KMS-11 (cell line): ENCODE data around the gene RASA3.

Experiments used
- H2AFZ ChIP-seq: fragments of 200-600 bp; sonication (generic); 2 replicates; pipeline ENCODE4 v1.6.1; 2016; ENCODE audit warnings: antibody characterized with exemption, mixed run types, low read depth
- H3K27ac ChIP-seq: fragments of 200-600 bp; sonication (generic); 2 replicates; pipeline ENCODE4 v1.6.1; 2016; ENCODE audit warnings: mild to moderate bottlenecking, mixed run types
- H3K27me3 ChIP-seq: fragments of 200-600 bp; sonication (generic); 2 replicates; pipeline ENCODE4 v1.6.1; 2017; ENCODE audit warnings: mild to moderate bottlenecking, low read depth, mixed run types, moderate library complexity; ENCODE audit not compliant: insufficient read depth
- H3K36me3 ChIP-seq: fragments of 200-600 bp; sonication (generic); 2 replicates; pipeline ENCODE4 v1.6.1; 2017; ENCODE audit warnings: mild to moderate bottlenecking, mixed run types; ENCODE audit not compliant: insufficient read depth
- H3K4me1 ChIP-seq: fragments of 200-600 bp; sonication (generic); 2 replicates; pipeline ENCODE4 v1.6.1; 2016; ENCODE audit warnings: mild to moderate bottlenecking, low read depth, mixed run types; ENCODE audit not compliant: poor library complexity, severe bottlenecking
- H3K4me2 ChIP-seq: fragments of 200-600 bp; sonication (generic); 2 replicates; pipeline ENCODE4 v1.7.0; 2016; ENCODE audit warnings: mild to moderate bottlenecking, mixed run types
- H3K4me3 ChIP-seq: fragments of 200-600 bp; sonication (generic); IDR thresholded peaks from 2 replicates; pipeline ENCODE4 v1.6.1; 2017; ENCODE audit warnings: low read depth, low read length, mixed read lengths; ENCODE audit not compliant: insufficient read depth
- H3K79me2 ChIP-seq: fragments of 200-600 bp; sonication (generic); 2 replicates; pipeline ENCODE4 v1.6.1; 2016; ENCODE audit warnings: low read depth, mixed run types; ENCODE audit not compliant: insufficient read depth
- H3K9ac ChIP-seq: fragments of 200-600 bp; sonication (generic); 2 replicates; pipeline ENCODE4 v1.6.1; 2016; ENCODE audit warnings: mild to moderate bottlenecking, mixed run types
- H4K20me1 ChIP-seq: fragments of 200-600 bp; sonication (generic); 2 replicates; pipeline ENCODE4 v1.6.1; 2016; ENCODE audit warnings: mild to moderate bottlenecking, mixed run types; ENCODE audit not compliant: insufficient read depth
- CTCF ChIP-seq: fragments of 200-600 bp; sonication (generic); conservative IDR thresholded peaks from 2 replicates; pipeline ENCODE4 v1.6.1; 2017; ENCODE audit warnings: low read depth, mild to moderate bottlenecking, antibody characterized with exemption, low read length, moderate library complexity, mixed read lengths

RASA3 gene

GRCh38 chr13:114024603-114025404 lies 107.6 kb downstream of the RASA3 start:
- H3K27me3 ChIP-seq, result no peaks in the 10 kb centered on the region
- TF ChIP-seq CTCF, result no peak
- H3K36me3 ChIP-seq, result no peaks in the 10 kb centered on the region
- no peak overlapping the region for H2AFZ ChIP-seq
- H3K4me1 ChIP-seq, result no peaks in the 10 kb centered on the region
- H3K27ac ChIP-seq, result no peak overlapping the region
- H3K79me2 ChIP-seq, result no peaks in the 10 kb centered on the region
- H3K9ac ChIP-seq, result no peak overlapping the region
- no peaks in the 10 kb centered on the region for H4K20me1 ChIP-seq
- no peak overlapping the region for H3K4me3 ChIP-seq
- H3K4me2 ChIP-seq, result no peak overlapping the region

DNA sequence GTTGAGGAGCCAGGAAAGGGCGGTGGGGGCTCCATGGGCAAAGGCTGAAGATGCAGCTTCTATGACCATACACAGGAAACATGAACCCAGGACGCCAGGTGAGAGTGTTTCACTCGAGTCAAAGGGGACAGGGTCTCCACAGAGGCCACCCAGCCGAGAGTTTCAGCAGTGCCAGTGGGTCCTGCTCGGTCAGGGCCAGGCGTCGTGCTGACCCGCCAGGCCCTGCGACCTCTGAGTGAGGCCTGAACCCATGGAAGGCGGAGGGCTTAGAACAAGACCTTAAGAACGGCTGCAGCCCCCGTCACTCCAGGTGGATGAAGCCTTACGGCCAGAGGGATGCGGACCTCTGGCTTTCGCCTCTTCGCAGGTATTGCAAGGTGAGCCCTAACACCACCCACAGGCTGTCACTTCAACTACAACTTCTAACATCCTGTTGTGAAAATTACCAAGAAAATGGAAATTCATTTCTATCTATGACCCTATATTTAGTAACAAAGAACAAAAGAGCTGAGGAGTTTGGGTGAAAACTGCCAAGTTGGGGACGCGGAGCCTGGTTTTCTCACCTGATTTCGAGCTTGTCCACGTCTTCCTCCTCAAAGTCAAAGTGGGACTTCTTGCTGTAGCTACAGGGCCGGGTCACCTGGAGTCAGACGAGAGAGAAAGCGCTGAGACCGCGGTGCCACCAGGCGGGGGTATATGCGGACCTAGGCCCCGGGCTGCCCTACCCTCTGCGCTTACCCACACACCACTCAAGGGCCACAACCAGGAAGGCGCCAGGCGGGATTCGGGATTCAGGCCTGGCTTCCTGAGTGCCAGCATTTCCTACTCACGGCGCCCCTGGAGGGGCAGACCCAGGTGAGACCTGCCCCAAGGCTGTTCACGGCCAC lies 108.5 kb downstream of the RASA3 start:
- Histone ChIP-seq H3K36me3 (no peaks in the 10 kb centered on the region), H3K4me3 (no peak overlapping the region), H3K4me2 (no peak overlapping the region), H2AFZ (no peak overlapping the region), H3K79me2 (no peaks in the 10 kb centered on the region), H3K4me1 (no peaks in the 10 kb centered on the region), H4K20me1 (no peaks in the 10 kb centered on the region), H3K27ac (no peak overlapping the region), H3K9ac (no peak overlapping the region), H3K27me3 (no peaks in the 10 kb centered on the region)
- no peak for TF ChIP-seq CTCF

DNA sequence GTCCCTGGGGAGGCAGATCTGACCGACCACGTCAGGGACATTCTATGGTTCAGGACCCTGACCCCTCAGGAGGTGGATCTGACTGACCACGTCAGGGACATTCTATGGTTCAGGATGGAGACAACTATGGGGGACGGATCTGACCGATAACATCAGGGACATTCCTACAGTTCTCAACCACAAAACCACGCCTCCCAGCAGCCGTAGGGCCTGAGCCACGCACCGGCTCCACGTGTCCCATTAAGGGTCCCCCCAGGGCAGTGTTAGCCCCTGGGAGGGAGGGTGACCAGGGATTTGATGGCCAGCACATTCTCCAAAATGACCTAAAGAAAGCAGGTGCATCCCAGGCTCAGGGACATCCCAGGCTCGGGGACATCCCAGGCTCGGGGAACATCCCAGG lies 109.5 kb downstream of the RASA3 start:
- Histone ChIP-seq H3K9ac (no peak overlapping the region), H3K4me3 (no peak overlapping the region), H3K27me3 (no peaks in the 10 kb centered on the region), H4K20me1 (no peaks in the 10 kb centered on the region), H3K4me2 (no peak overlapping the region), H3K27ac (no peak overlapping the region), H3K4me1 (no peaks in the 10 kb centered on the region), H2AFZ (no peak overlapping the region), H3K36me3 (no peaks in the 10 kb centered on the region), H3K79me2 (no peaks in the 10 kb centered on the region)
- no peak for TF ChIP-seq CTCF

DNA sequence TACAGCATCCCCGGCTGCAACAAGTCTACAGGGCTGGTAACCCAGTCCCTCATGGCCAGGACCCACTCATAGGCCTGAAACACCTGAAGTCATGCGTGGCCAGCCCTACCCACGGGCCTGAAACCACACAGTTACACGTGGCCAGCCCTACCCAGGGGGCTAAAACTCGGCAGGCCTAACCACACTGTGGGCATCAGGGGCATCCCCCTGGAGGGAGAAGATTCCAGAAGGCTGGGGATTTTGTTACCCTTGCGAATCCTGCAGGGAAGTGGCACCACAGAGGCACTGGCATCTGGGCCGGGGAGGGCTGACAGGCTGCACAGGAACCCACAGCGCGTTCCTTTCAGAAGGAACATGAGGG lies 110.1 kb downstream of the RASA3 start:
- no peak overlapping the region for H3K4me2 ChIP-seq

More for the DNA sequence above, 110.1 kb downstream of the RASA3 start:
- Histone ChIP-seq H3K27me3 (no peaks in the 10 kb centered on the region), H3K36me3 (no peaks in the 10 kb centered on the region), H4K20me1 (no peaks in the 10 kb centered on the region), H3K27ac (no peak overlapping the region), H2AFZ (no peak overlapping the region), H3K9ac (no peak overlapping the region), H3K4me3 (no peak overlapping the region), H3K79me2 (no peaks in the 10 kb centered on the region), H3K4me1 (no peaks in the 10 kb centered on the region)
- TF ChIP-seq CTCF, result no peak
